Lung (tissue), 12 donors: ENCODE results near the gene SELENOT. TPM values are rescaled to one million over a fixed set of nuclear protein-coding genes. Genes with fewer than 3 reads are reported as not detected.

Experiments used
- ATAC-seq: fragments of 200-7000 bp; cut with Tn5 transposase; one replicate; pipeline ENCODE4 v1.9.1; 2020; ENCODE audit warnings: moderate number of reproducible peaks; ENCODE audit not compliant: insufficient read depth, low FRiP score
- DNase-seq, 3 donors: peaks; one replicate each; pipeline ENCODE4 v3.0.0-alpha.2; 2013 to 2017
- H3K27ac ChIP-seq, 2 donors: one replicate each; pipeline ENCODE4 v1.5.1; 2013; ENCODE audit warnings: mild to moderate bottlenecking in 2 of 2, moderate library complexity in 2 of 2, control low read depth in 1 of 2, inconsistent platforms in 1 of 2, low read depth in 1 of 2, low read length in 1 of 2
- H3K27me3 ChIP-seq, 3 donors: one replicate each; pipeline ENCODE4 v1.5.1; 2013; ENCODE audit warnings: low read length in 2 of 3; ENCODE audit not compliant: control insufficient read depth in 3 of 3, insufficient read depth in 3 of 3
- H3K36me3 ChIP-seq, 4 donors: one replicate each; pipeline ENCODE4 v1.5.1; 2013; ENCODE audit warnings: low read length in 4 of 4, mild to moderate bottlenecking in 1 of 4, moderate library complexity in 1 of 4; ENCODE audit not compliant: control insufficient read depth in 4 of 4, insufficient read depth in 4 of 4
- H3K4me1 ChIP-seq, 5 donors: one replicate each; pipeline ENCODE4 v1.5.1; 2013; ENCODE audit warnings: low read length in 5 of 5, mild to moderate bottlenecking in 2 of 5, moderate library complexity in 1 of 5; ENCODE audit not compliant: control insufficient read depth in 5 of 5, insufficient read depth in 5 of 5
- H3K4me3 ChIP-seq: one replicate; pipeline ENCODE4 v1.5.1; 2013; ENCODE audit warnings: mild to moderate bottlenecking, control low read depth, moderate library complexity
- H3K9ac ChIP-seq, 2 donors: one replicate each; pipeline ENCODE4 v1.5.1; 2013; ENCODE audit warnings: low read length in 2 of 2, control low read depth in 1 of 2; ENCODE audit not compliant: insufficient read depth in 1 of 2
- H3K9me3 ChIP-seq, 4 donors: one replicate each; pipeline ENCODE4 v1.5.1; 2013; ENCODE audit warnings: low read length in 3 of 4, mild to moderate bottlenecking in 1 of 4, moderate library complexity in 1 of 4; ENCODE audit not compliant: control insufficient read depth in 4 of 4, insufficient read depth in 3 of 4
- CTCF ChIP-seq: IDR thresholded peaks from 2 replicates; pipeline ENCODE4 v1.5.1; 2012; ENCODE audit warnings: mild to moderate bottlenecking; ENCODE audit errors: control extremely low read depth, extremely low read depth
- WGBS, 2 donors: extraction: QIAGEN DNeasy Blood & Tissue Kit; methylation state at CpG; one replicate each; pipeline ENCODE4 v1.1.7; 2013; 5-methylcytosine and 5-hydroxymethylcytosine counted together
- polyA plus RNA-seq, 2 donors: library from polyadenylated mRNA; stranded (reverse); fragments of 200-250 nt; gene quantifications; one replicate each; pipeline ENCODE4 v1.2.1, GENCODE V29; 2013
- total RNA-seq, 2 donors: library from RNA; depleted of rRNA in 1 of 2; stranded (reverse); fragments of >200 nt in 1 of 2; gene quantifications; one replicate each; pipeline ENCODE4 v1.2.1, GENCODE V29; 2014 to 2021
- donor health status: control.
- donor health status: control.
- donor health status: Bipolar disorder and iron deficiency.
- donor health status: healthy.
- donor health status: DM: yes; HTN: yes; CAD: no.

Gene SELENOT
- total and polyA plus RNA-seq, 4 donors = 27.4 to 194 (median 109) TPM

DNA sequence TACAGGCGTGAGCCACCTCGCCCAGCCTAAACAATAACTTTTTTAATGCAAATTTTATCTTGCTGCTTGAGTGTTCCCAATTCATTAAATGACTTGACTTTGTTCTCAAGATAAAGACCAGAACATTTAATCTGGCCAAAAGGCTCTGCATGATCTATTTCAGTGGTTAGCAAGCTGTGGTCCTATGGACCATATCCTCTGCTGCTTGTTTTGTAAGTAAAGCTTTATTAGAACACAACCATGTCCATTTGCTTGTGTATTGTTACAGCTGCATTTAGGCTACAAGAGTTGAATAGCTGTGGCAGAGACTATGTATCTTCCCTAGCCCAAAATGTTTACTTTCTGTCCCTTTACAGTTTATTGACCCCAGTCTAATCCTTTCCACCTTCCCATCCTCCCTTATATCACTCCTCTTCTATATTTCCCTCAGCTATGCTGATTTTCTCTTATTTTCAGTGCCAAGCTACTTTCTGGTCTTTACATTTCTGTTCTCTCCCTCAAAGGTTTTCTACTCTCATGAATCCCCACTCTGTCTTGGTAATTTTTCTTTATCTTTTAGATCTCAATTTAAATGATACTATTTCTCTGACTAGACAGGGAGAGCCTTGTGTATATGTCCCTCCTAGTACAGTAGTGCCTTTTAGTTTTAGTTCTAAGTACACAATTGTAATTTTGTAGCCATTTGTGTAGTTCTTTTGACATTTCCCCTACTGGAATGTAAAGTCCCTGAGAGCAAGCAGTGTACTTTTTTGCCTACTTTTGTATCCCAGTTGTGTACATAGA lies 23.2 kb downstream of the SELENOT start:
- WGBS, 2 donors = 97 to 98% methylated on average over 2 of the region's 2 CpGs
- H3K9ac ChIP-seq = no peak overlapping the region
- no peaks in the 10 kb centered on the region for H3K4me1 ChIP-seq
- H3K4me3 ChIP-seq = no peak overlapping the region
- no peak overlapping the region for H3K27ac ChIP-seq
- H3K36me3 ChIP-seq = peaks cover 3 to 14% (median 10%) of the 10 kb centered on the region in 4 donors
- TF ChIP-seq CTCF = no peak
- H3K9me3 ChIP-seq = no peaks in the 10 kb centered on the region
- ATAC-seq (no peak), DNase-seq (no peak)
- no peaks in the 10 kb centered on the region for H3K27me3 ChIP-seq

DNA sequence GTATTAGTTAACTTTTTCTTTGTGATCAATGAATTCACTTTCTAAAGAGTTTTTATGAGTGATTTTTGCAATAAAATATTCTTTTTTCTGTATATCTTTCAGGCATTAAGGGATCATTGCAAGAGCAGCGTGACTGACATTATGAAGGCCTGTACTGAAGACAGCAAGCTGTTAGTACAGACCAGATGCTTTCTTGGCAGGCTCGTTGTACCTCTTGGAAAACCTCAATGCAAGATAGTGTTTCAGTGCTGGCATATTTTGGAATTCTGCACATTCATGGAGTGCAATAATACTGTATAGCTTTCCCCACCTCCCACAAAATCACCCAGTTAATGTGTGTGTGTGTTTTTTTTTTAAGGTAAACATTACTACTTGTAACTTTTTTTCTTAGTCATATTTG lies 24.4 kb downstream of the SELENOT start:
- no peak for TF ChIP-seq CTCF
- Histone ChIP-seq H3K27ac (no peak overlapping the region), H3K4me3 (no peak overlapping the region), H3K9me3 (no peaks in the 10 kb centered on the region), H3K9ac (no peak overlapping the region), H3K36me3 (peaks cover 3 to 14% (median 10%) of the 10 kb centered on the region in 4 donors), H3K4me1 (no peaks in the 10 kb centered on the region), H3K27me3 (no peaks in the 10 kb centered on the region)
- 86 to 92% methylated on average over 2 of the region's 2 CpGs for WGBS, 2 donors
- DNase-seq (peak; percentile 34 to 70 (median 59)), ATAC-seq (no peak)

DNA sequence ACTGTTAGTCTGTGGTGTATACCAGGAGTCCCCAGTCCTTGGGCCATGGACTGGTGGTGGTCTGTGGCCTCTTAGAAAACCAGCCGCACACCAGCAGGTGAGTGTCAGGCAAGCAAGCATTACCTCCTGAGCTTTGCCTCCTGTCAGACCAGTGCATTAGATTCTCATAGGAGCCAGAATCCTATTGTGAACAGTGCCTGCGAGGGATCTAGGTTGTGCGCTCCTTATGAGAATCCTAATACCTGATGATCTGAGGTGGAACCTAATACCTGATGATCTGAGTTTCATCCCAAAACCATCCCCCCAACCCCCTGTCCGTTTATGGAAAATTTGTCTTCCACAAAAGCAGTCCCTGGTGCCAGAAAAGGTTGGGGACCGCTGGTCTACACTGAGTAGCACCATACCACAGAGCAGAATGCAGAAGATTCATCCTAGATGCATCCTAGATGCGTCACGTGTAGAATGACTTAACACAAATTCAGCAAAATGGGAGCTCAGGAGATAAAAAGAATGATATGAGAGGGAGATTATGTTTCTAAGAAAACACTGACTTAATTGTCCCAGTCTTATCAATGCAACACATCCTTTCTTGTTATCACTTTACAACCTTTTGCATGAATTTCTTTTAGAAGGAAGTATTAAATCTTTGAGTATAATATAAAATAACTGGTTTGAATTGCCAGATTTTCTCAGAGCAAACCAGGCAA lies 28.5 kb downstream of the SELENOT start:
- Histone ChIP-seq H3K36me3 (peaks cover under 1 to 7% (median 5%) of the 10 kb centered on the region in 4 donors), H3K9me3 (no peaks in the 10 kb centered on the region), H3K27ac (no peak overlapping the region), H3K9ac (no peak overlapping the region), H3K4me1 (peaks cover 0 to 4% (median 0%) of the 10 kb centered on the region in 5 donors), H3K27me3 (no peaks in the 10 kb centered on the region), H3K4me3 (no peak overlapping the region)
- no peak for ATAC-seq
- 94 to 95% methylated on average over 7 of the region's 7 CpGs for WGBS, 2 donors
- TF ChIP-seq CTCF = no peak
- DNase-seq = no peak
